HepG2 (cell line): ENCODE results near the gene METAP1D. TPM values are rescaled to one million over a fixed set of nuclear protein-coding genes. Genes with fewer than 3 reads are reported as not detected.
A peak's percentile ranks its signal among the peaks of the same experiment; 100 is the strongest.

Experiments
- ATAC-seq: fragments of 200-7000 bp; cut with Tn5 transposase; 3 replicates; pipeline ENCODE4 v1.9.1; 2020; ENCODE audit warnings: mild to moderate bottlenecking, moderate library complexity
- BruUV-seq: library from RNA; stranded (reverse); fragments of 400-500 nt; replicated peaks from 2 replicates; lab custom pipeline; 2021; lab: Mats Ljungman, UMichigan
- CTCF ChIA-PET: fragments of 300-600 bp; formaldehyde crosslinking; extraction: SDS; loops from one replicate; lab custom pipeline; 2021; ENCODE audit warnings: low total read pairs, inconsistent platforms, low intra/inter-chr PET ratio; lab: Yijun Ruan, JAX
- POLR2A ChIA-PET: fragments of 350-600 bp; sonication (Branson Sonifier 250); formaldehyde crosslinking; loops from one replicate; lab custom pipeline; 2020; ENCODE audit warnings: antibody characterized with exemption, inconsistent platforms; lab: Yijun Ruan, JAX
- DNase-seq: peaks from one replicate; pipeline ENCODE4 v3.0.0-alpha.2; 2015; ENCODE audit warnings: low spot score
- FAIRE-seq: peaks from 3 replicates; lab custom pipeline; 2011; peaks lifted over from hg19 to GRCh38; lab: Jason Lieb, UNC
- H2AFZ ChIP-seq: one replicate; pipeline ENCODE4 v1.6.1; 2011; ENCODE audit warnings: low read length, inconsistent platforms
- H3K27ac ChIP-seq: fragments of 300-600 bp; 3 replicates; pipeline ENCODE4 v1.8.0; 2011; ENCODE audit warnings: mixed run types, mild to moderate bottlenecking, mixed read lengths, low read length, inconsistent platforms; ENCODE audit not compliant: insufficient read depth; ENCODE audit errors: extremely low read length
- H3K27me3 ChIP-seq, 2 experiments: fragments of 200-600 bp in 1 of 2; 2 replicates in 1 of 2; 3 replicates in 1 of 2; pipeline versions ENCODE4 v1.6.0 to v1.8.0; 2011; ENCODE audit warnings: low read length in 2 of 2, mild to moderate bottlenecking in 2 of 2, moderate library complexity in 2 of 2, inconsistent platforms in 1 of 2; ENCODE audit not compliant: insufficient read depth in 2 of 2, control insufficient read depth in 1 of 2
- H3K36me3 ChIP-seq, 2 experiments: fragments of 200-600 bp in 1 of 2; replicated peaks in 1 of 2; 2 replicates in 1 of 2; 3 replicates in 1 of 2; pipeline versions ENCODE4 v1.5.1 to v1.8.0; 2011; ENCODE audit warnings: low read length in 2 of 2, inconsistent platforms in 1 of 2; ENCODE audit not compliant: insufficient read depth in 2 of 2, control insufficient read depth in 1 of 2
- H3K4me1 ChIP-seq: 2 replicates; pipeline ENCODE4 v1.5.1; 2012; ENCODE audit warnings: low read length, inconsistent platforms; ENCODE audit not compliant: insufficient read depth
- H3K4me2 ChIP-seq: 2 replicates; pipeline ENCODE4 v1.6.0; 2011; ENCODE audit warnings: low read depth, low read length, inconsistent platforms
- H3K4me3 ChIP-seq, 3 experiments: fragments of 200-600 bp in 1 of 3; sonication (generic), shearing (Covaris generic) in 1 of 3; replicated peaks in 1 of 3; 2 replicates each; pipeline ENCODE4 v1.5.1; 2011 to 2016; ENCODE audit warnings: low read length in 3 of 3, inconsistent platforms in 2 of 3, low read depth in 2 of 3, mild to moderate bottlenecking in 2 of 3, control low read depth in 1 of 3, mixed read lengths in 1 of 3; ENCODE audit not compliant: insufficient read depth in 1 of 3
- H3K79me2 ChIP-seq: one replicate; pipeline ENCODE4 v1.6.1; 2011; ENCODE audit warnings: low read length, inconsistent platforms; ENCODE audit not compliant: insufficient read depth
- H3K9ac ChIP-seq: 2 replicates; pipeline ENCODE4 v1.6.0; 2011; ENCODE audit warnings: mild to moderate bottlenecking, low read depth, low read length, inconsistent platforms; ENCODE audit not compliant: insufficient read depth
- H3K9me3 ChIP-seq: 2 replicates; pipeline ENCODE4 v1.5.1; 2012; ENCODE audit warnings: mild to moderate bottlenecking, low read length
- H4K20me1 ChIP-seq: 2 replicates; pipeline ENCODE4 v1.6.0; 2011; ENCODE audit warnings: inconsistent platforms, mild to moderate bottlenecking, low read length, moderate library complexity; ENCODE audit not compliant: insufficient read depth
- FLYWCH1 ChIP-seq: sonication (generic); formaldehyde crosslinking; IDR thresholded peaks from 2 replicates; pipeline ENCODE4 v1.8.1; 2023; ENCODE audit warnings: mild to moderate bottlenecking, missing genetic modification reagents
- GATAD2A ChIP-seq: IDR thresholded peaks from 2 replicates; pipeline ENCODE4 v1.6.1; 2016
- HMGA1 ChIP-seq: sonication (generic); formaldehyde crosslinking; conservative IDR thresholded peaks from 2 replicates; pipeline ENCODE4 v1.4.0; 2020; ENCODE audit warnings: missing genetic modification reagents
- HNRNPK ChIP-seq: fragments of 200-400 bp; formaldehyde crosslinking; IDR thresholded peaks from 2 replicates; pipeline ENCODE4 v1.6.1; 2018; ENCODE audit warnings: low read length, low read depth, moderate library complexity, mild to moderate bottlenecking; ENCODE audit not compliant: poor library complexity, severe bottlenecking
- IRF2 ChIP-seq: IDR thresholded peaks from 2 replicates; pipeline ENCODE4 v1.6.1; 2018; ENCODE audit warnings: missing genetic modification reagents, missing compliant biosample characterization
- KLF16 ChIP-seq, 2 experiments: sonication (generic) in 1 of 2; formaldehyde crosslinking in 1 of 2; IDR thresholded peaks; 2 replicates each; pipeline versions ENCODE4 v1.6.1 to v1.8.0; 2016 to 2023; ENCODE audit warnings: missing genetic modification reagents in 2 of 2, missing compliant biosample characterization in 1 of 2
- NONO ChIP-seq, 2 experiments: fragments of 450-650 bp in 1 of 2; sonication (generic) in 1 of 2; formaldehyde crosslinking in 1 of 2; IDR thresholded peaks in 1 of 2; conservative IDR thresholded peaks in 1 of 2; 2 replicates each; pipeline versions ENCODE4 v1.6.1 to v1.8.0; 2017 to 2022; ENCODE audit warnings: mild to moderate bottlenecking in 1 of 2, missing genetic modification reagents in 1 of 2, moderate library complexity in 1 of 2
- PITX1 ChIP-seq: sonication (generic); formaldehyde crosslinking; IDR thresholded peaks from 2 replicates; pipeline ENCODE4 v1.5.1; 2020; ENCODE audit warnings: mild to moderate bottlenecking, missing genetic modification reagents
- SMC3 ChIP-seq: IDR thresholded peaks from 2 replicates; pipeline ENCODE4 v1.6.1; 2011; ENCODE audit warnings: low read length, improper control_type of control experiment
- STAG1 ChIP-seq: sonication (generic); formaldehyde crosslinking; IDR thresholded peaks from 2 replicates; pipeline ENCODE4 v1.4.0; 2020; ENCODE audit warnings: missing genetic modification reagents
- ZKSCAN5 ChIP-seq: sonication (generic); formaldehyde crosslinking; IDR thresholded peaks from 2 replicates; pipeline ENCODE4 v1.5.1; 2020; ENCODE audit warnings: mild to moderate bottlenecking, missing genetic modification reagents
- ZNF816 ChIP-seq: sonication (generic); formaldehyde crosslinking; IDR thresholded peaks from 2 replicates; pipeline ENCODE4 v1.8.0; 2022; ENCODE audit warnings: missing genetic modification reagents, mild to moderate bottlenecking, borderline replicate concordance
- ZSCAN22 ChIP-seq: sonication (generic); formaldehyde crosslinking; IDR thresholded peaks from 2 replicates; pipeline ENCODE4 v1.4.0; 2020; ENCODE audit warnings: mild to moderate bottlenecking, missing genetic modification reagents
- WGBS: methylation state at CpG from one replicate; pipeline ENCODE4 v1.1.6; 2017; ENCODE audit warnings: low lambda C conversion rate; 5-methylcytosine and 5-hydroxymethylcytosine counted together
- in situ Hi-C: cut with HindIII; loops from 2 replicates; pipeline ENCODE4 v1.10.0; 2017; ENCODE audit warnings: low pct_unique_long_range_greater_than_20kb; ENCODE audit not compliant: extremely low pct_ligation_motif_present
- intact Hi-C: fragments of 100-400 bp; cut with micrococcal nuclease; formaldehyde crosslinking; loops from one replicate; pipeline ENCODE4 v1.10.0; 2022; ENCODE audit not compliant: unreplicated experiment
- polyA plus RNA-seq, 8 experiments: library from polyadenylated mRNA; depleted of rRNA in 3 of 8; stranded (reverse) in 7 of 8; unstranded in 1 of 8; fragments of >200 nt; fragmentation: Illumina TruSeq in 4 of 8; extraction: Trizol in 4 of 8; gene quantifications; 2 replicates each; pipeline versions ENCODE4 v1.2.1 to v1.2.3, GENCODE V29; 2011 to 2016; ENCODE audit warnings: low read depth in 4 of 8, missing spikeins in 1 of 8, mixed read lengths in 1 of 8; ENCODE audit not compliant: insufficient read depth in 1 of 8
- total RNA-seq, 5 experiments: library from RNA; depleted of rRNA; stranded (reverse); fragments of >200 nt; fragmentation: Illumina TruSeq; extraction: Trizol; gene quantifications; 2 replicates each; pipeline ENCODE4 v1.2.3, GENCODE V29; 2016; ENCODE audit warnings: low read depth in 1 of 5
- TF ChIP-seq, protein P1 (sequence below): sonication (generic); formaldehyde crosslinking; IDR thresholded peaks from 2 replicates; pipeline ENCODE4 v1.5.0; 2020; ENCODE audit warnings: mild to moderate bottlenecking, missing genetic modification reagents, moderate library complexity
- TF ChIP-seq, protein P2 (sequence below): sonication (generic); formaldehyde crosslinking; IDR thresholded peaks from 2 replicates; pipeline ENCODE4 v1.8.1; 2023; ENCODE audit warnings: missing genetic modification reagents, inconsistent platforms, borderline replicate concordance

The METAP1D gene
- total and polyA plus RNA-seq, 2 of the 13 experiments (the other 11 are each of a cell fraction or from before 2014, with no cell fraction given): 14.7 to 21.6 TPM

DNA sequence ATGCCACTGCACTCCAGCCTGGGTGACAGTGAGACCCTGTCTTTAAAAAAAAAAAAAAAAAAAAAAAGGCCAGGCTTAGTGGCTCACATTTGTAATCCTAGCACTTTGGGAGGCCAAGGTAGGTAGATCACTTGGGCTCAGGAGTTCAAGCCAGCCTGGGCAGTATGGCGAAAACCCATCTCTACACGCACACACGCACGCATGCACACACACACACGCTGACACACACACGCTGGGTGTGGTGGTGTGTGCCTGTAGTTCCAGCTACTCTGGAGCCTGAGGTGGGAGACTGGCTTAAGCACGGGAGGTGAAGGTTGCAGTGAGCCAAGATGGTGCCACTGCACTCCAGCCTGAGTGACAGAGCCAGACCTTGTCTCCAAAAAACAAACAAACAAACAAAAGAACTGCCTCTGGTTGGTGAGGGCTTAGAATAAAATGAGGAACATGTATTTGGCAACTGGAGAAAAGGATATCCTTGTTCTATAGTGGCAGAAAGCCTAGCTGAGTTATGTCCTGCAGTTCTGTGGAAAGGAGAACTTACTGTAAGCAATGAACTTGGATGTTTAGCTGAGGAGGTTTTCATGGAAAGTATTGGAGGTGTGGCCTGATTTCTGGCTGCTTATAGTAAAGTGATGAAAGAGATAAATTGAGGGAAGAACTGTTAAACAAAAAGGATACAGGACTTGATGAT lies 43.5 kb upstream of the METAP1D start:
- intact Hi-C loops: no loop called here
- Histone ChIP-seq H3K27ac (no peak overlapping the region), H3K4me3 (no peak overlapping the region), H3K4me2 (no peak overlapping the region), H3K9me3 (no peaks in the 10 kb centered on the region), H3K79me2 (no peaks in the 10 kb centered on the region), H3K27me3 (no peaks in the 10 kb centered on the region), H3K9ac (no peak overlapping the region), H2AFZ (no peak overlapping the region), H4K20me1 (no peaks in the 10 kb centered on the region), H3K4me1 (peaks cover 12% of the 10 kb centered on the region; the same call in 1 of the 2 replicates), H3K36me3 (peaks cover 8 to 25% of the 10 kb centered on the region in 2 experiments; a peak in 4 of 5 replicates)
- ChIA-PET CTCF (interaction anchor here (0.5 to 2.5 kb wide), 3 partner anchors 66 to 250 kb away, joined by 3 to 14 read pairs (median 3); partner anchors contain the start of gene DLX2), POLR2A (no interaction called here)
- TF ChIP-seq ZKSCAN5 (CRISPR knock-in tag): no peak
- TF ChIP-seq FLYWCH1: no peak
- no peak for TF ChIP-seq HMGA1 (CRISPR knock-in tag)
- TF ChIP-seq HNRNPK: no peak
- WGBS: over 99% methylated on average over 7 of the region's 7 CpGs
- no peak for FAIRE-seq
- no peak for ATAC-seq
- in situ Hi-C loops: loop anchor here (5.0 kb wide), 1 partner anchor 151 kb away; no protein-coding TSS in a partner anchor
- no TSS peak for BruUV-seq
- no peak for DNase-seq

DNA sequence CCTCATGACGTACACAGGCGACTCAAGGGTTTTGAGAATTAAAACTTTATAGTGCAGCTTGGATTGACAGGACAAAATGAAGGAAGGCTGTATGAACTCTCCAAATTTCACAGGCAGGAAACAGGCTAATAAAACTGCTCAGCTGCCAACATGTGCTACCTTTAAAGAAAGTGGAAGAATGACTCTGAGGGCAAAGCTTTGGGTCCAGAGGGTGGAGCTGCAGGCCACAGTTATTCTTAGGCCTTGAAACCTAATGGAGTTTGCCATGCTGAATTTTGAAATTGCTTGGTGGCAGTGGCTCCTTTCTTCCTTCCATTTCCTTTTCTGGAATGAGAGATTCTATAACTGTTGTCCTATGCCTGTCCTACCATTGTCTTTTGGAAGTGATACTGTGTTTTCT lies 42.7 kb upstream of the METAP1D start:
- Histone ChIP-seq H3K27ac (no peak overlapping the region), H3K27me3 (no peaks in the 10 kb centered on the region), H3K79me2 (no peaks in the 10 kb centered on the region), H3K4me1 (peaks cover 12% of the 10 kb centered on the region; the same call in 1 of the 2 replicates), H3K4me3 (no peak overlapping the region), H3K36me3 (peaks cover 7 to 21% of the 10 kb centered on the region in 2 experiments; a peak in 4 of 5 replicates), H3K4me2 (no peak overlapping the region), H3K9ac (no peak overlapping the region), H3K9me3 (no peaks in the 10 kb centered on the region), H2AFZ (no peak overlapping the region), H4K20me1 (no peaks in the 10 kb centered on the region)
- no TSS peak for BruUV-seq
- FAIRE-seq: no peak
- peak; percentile 68 for ATAC-seq
- CTCF ChIA-PET: interaction anchor here (0.5 to 2.5 kb wide), 4 partner anchors 65 to 251 kb away, joined by 3 to 14 read pairs (median 3); partner anchors contain the start of gene DLX2
- intact Hi-C loops (loop anchor here (1.0 kb wide), 1 partner anchor 146 kb away; no protein-coding TSS in a partner anchor), in situ Hi-C loops (loop anchor here (5.0 kb wide), 1 partner anchor 150 kb away; no protein-coding TSS in a partner anchor)
- POLR2A ChIA-PET: no interaction called here
- DNase-seq: peak; percentile 24
- 96% methylated on average over 2 of the region's 2 CpGs for WGBS
- TF ChIP-seq ZNF816 (CRISPR knock-in tag) (no peak), GATAD2A (CRISPR knock-in tag) (no peak), SMC3 (peak; percentile 82), NONO (IDR thresholded peaks at IDR 0.05) (no peak), NONO (CRISPR knock-in tag; conservative IDR thresholded peaks at IDR 0.05) (no peak), ZSCAN22 (CRISPR knock-in tag) (no peak), KLF16 (CRISPR knock-in tag; IDR thresholded peaks at IDR 0.05) (0 out of 4 replicates have a peak, but pooled peaks of 1 of the 2 experiments have one; percentile 13), STAG1 (peak; percentile 86), IRF2 (CRISPR knock-in tag) (0 out of 2 replicates have a peak, but pooled peaks have one; percentile 25), PITX1 (CRISPR knock-in tag) (no peak)
- TF ChIP-seq, protein P1, sequence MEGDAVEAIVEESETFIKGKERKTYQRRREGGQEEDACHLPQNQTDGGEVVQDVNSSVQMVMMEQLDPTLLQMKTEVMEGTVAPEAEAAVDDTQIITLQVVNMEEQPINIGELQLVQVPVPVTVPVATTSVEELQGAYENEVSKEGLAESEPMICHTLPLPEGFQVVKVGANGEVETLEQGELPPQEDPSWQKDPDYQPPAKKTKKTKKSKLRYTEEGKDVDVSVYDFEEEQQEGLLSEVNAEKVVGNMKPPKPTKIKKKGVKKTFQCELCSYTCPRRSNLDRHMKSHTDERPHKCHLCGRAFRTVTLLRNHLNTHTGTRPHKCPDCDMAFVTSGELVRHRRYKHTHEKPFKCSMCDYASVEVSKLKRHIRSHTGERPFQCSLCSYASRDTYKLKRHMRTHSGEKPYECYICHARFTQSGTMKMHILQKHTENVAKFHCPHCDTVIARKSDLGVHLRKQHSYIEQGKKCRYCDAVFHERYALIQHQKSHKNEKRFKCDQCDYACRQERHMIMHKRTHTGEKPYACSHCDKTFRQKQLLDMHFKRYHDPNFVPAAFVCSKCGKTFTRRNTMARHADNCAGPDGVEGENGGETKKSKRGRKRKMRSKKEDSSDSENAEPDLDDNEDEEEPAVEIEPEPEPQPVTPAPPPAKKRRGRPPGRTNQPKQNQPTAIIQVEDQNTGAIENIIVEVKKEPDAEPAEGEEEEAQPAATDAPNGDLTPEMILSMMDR (CRISPR knock-in tag): peak; percentile 67
- TF ChIP-seq, protein P2, sequence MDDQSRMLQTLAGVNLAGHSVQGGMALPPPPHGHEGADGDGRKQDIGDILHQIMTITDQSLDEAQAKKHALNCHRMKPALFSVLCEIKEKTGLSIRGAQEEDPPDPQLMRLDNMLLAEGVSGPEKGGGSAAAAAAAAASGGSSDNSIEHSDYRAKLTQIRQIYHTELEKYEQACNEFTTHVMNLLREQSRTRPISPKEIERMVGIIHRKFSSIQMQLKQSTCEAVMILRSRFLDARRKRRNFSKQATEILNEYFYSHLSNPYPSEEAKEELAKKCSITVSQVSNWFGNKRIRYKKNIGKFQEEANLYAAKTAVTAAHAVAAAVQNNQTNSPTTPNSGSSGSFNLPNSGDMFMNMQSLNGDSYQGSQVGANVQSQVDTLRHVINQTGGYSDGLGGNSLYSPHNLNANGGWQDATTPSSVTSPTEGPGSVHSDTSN: no peak
